Stimulated activated CD4-positive, alpha-beta T cell treated with anti-CD3 and anti-CD28 coated beads, TNF-alpha, amount 100 ng/mL, for 1 hour (primary cell): ENCODE measurements around the gene NECAP2.
"Not testable (repeated sequence)": the region's sequence is repeated elsewhere in the genome, so short reads cannot be mapped to it uniquely, and the experiment has no call there.

Experiments used
- DNase-seq, 3 donors: peaks; one replicate each; pipeline ENCODE4 v3.0.0-alpha.2; 2020; ENCODE audit warnings: low read depth in 3 of 3, low spot score in 1 of 3

The NECAP2 gene

GRCh38 chr1:16425125-16426025, 15.1 kb upstream of the NECAP2 start:
- no peak for DNase-seq

- no peak for DNase-seq
These were observed 9.9 kb upstream of the NECAP2 start for GRCh38 chr1:16430606-16431005.

GRCh38 chr1:16433030-16433429, 7.5 kb upstream of the NECAP2 start:
- no peak for DNase-seq

GRCh38 chr1:16434007-16434406, 6.5 kb upstream of the NECAP2 start:
- DNase-seq, result no peak

- no peak for DNase-seq
These were observed 6.0 kb upstream of the NECAP2 start for GRCh38 chr1:16434501-16434900.

- DNase-seq, result no peak
These were observed 3.5 kb upstream of the NECAP2 start, which contains the start of gene SPATA21 for GRCh38 chr1:16436946-16437474. TSS of gene SPATA21 (minus strand) at chr1:16437424. CDS start at chr1:16431371, 6,053 bp downstream.

GRCh38 chr1:16438516-16438915, 2.0 kb upstream of the NECAP2 start:
- DNase-seq, result no peak

- DNase-seq, result no peak
These were observed 1.6 kb upstream of the NECAP2 start for GRCh38 chr1:16438924-16439323.

- DNase-seq, result no peak
These were observed 424 bp upstream of the NECAP2 start for GRCh38 chr1:16440131-16440469.

GRCh38 chr1:16441282-16441665, 750 bp downstream of the NECAP2 start:
- no peak for DNase-seq

- DNase-seq, result no peak
These were observed 1.7 kb downstream of the NECAP2 start for GRCh38 chr1:16442265-16442664.

- no peak for DNase-seq
These were observed 2.4 kb downstream of the NECAP2 start for GRCh38 chr1:16442941-16443340.

- no peak for DNase-seq
These were observed 3.6 kb downstream of the NECAP2 start for GRCh38 chr1:16443975-16444770.

- DNase-seq, result no peak
These were observed 4.5 kb downstream of the NECAP2 start for GRCh38 chr1:16445052-16445451.

- no peak for DNase-seq
These were observed 5.6 kb downstream of the NECAP2 start for GRCh38 chr1:16446116-16446515.

GRCh38 chr1:16447641-16448040, 7.1 kb downstream of the NECAP2 start:
- DNase-seq, result no peak

GRCh38 chr1:16449065-16449464, 8.5 kb downstream of the NECAP2 start:
- DNase-seq, result no peak

- no peak for DNase-seq
These were observed 9.1 kb downstream of the NECAP2 start for GRCh38 chr1:16449666-16450065.

GRCh38 chr1:16450863-16451481, 10.4 kb downstream of the NECAP2 start:
- DNase-seq, result no peak

GRCh38 chr1:16451841-16452528, 11.5 kb downstream of the NECAP2 start:
- no peak for DNase-seq

- not testable (repeated sequence) for DNase-seq
These were observed 14.4 kb downstream of the NECAP2 start for GRCh38 chr1:16454909-16455308.
